HL-60/S4 treated with retinoic acid at 250 ng/mL for 4 days and 3 days (cell line): ENCODE data around the gene NBPF1.
"Not testable (repeated sequence)": the region's sequence is repeated elsewhere in the genome, so short reads cannot be mapped to it uniquely, and the experiment has no call there.

Source experiments
- in situ Hi-C: fragments of 300-500 bp; cut with MboI; formaldehyde crosslinking; loops from 2 replicates; pipeline ENCODE4 v1.7.0; 2022; ENCODE audit warnings: low sequenced_read_pairs

Gene NBPF1

GRCh38 chr1:16560498-16560897, 52.9 kb downstream of the NBPF1 start:
- in situ Hi-C loops, result not testable (repeated sequence)

GRCh38 chr1:16559688-16560087, 53.7 kb downstream of the NBPF1 start:
- in situ Hi-C loops, result not testable (repeated sequence)

DNA sequence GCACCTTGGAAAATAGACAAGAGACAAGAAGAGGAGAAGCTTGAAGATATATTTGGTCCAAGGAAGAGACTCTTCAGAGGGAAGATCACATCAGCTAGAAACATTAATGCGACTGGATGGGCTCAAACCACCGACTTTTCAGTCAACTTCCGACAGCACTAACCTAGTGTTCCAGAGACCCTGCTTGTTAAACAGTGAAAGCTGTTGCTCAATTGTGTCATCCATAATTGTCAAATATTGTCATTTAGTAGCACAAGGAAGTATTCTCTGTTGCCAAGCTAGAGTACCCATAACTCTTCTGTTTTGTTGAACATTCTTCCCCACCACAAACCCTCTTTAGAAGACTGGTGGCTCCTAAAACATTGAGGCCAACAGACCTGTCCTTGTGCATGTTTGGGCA, 56.3 kb downstream of the NBPF1 start:
- in situ Hi-C loops, result not testable (repeated sequence)

DNA sequence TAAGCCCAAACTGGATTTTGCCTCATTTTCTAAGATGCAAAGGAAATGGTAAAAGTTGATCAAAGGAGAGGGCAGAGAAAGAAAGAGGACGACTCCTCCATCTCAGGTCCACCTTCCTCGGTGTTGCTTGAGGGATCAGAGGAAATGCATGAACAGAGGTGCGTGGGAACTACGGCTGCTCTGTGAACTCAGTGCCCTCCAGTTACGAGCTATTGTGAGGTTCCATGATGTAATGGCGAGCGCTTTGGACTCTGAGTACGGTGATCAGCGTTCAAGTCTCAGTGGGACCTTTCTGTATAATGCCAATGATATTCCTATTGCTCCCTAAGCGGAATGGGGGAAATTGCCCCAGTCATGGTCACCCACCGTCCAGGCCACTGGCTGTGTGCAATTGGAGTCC, 60.1 kb downstream of the NBPF1 start:
- in situ Hi-C loops, result not testable (repeated sequence)

DNA sequence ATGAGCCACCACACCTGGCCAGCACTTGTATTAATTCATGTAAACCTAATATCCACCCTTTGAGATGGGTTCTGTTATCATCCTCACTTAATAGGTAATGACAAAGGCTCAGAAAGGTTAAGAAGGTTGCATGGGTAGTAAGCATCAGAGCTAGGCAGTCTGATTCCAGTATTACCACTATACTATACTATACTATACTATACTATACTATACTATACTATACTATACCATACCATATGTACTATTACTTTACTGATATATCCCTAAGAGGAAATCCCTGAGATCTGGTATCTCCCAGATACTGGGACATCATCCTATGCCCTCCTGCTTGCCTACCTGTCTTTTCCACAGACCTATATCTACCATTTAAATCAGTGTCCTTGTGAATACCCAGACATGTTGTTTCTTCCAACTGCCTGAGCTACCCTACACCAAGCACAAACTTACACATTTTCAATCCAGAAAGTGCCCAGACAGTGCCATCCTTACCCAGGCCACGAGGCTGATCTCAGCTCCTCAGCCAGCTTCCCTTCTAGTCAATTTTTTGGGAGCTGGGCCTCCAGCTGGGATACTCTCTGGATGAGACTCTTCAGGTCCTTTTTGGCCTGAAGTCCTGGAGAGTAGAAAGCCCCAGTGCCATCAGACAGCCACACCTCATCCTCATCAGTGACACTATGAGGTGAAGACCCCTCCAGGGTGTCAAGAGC, 63.0 kb downstream of the NBPF1 start:
- in situ Hi-C loops, result not testable (repeated sequence)

- in situ Hi-C loops, result not testable (repeated sequence)
These were observed 63.8 kb downstream of the NBPF1 start for GRCh38 chr1:16549545-16549944.

DNA sequence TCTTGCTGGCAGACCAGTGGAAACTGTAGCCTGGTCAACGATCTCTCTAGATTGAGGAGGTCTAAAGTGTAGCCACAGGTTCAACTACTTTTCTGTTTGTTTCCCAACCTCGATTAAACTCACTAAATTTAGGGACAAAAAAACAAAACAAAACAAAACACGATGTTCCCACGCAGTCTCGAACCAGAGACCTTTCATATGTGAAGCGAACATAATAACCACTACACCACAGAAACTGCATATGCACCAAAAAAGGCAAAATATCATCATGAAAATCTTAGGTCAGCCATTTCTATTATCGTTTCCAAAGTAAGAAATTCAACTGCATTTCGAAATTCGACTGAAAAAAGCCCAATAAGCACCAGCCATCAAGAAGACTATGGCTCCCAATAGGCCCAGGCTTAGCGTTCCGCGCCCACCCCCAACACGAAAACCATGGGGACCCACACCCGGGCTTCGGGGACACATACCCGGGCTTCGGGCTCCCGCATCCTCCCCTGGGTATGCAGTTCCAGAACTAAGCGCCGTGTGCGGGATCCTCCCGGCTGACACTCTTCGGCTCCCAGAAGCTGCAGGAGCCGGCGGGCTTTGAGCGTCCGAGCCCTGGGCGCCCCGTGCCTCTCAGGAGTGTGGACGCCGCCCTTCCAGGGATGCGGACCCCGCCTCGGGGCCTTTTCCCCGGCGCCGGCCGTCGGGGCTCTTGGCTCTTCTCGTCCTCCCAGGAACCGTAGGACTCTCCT, 65.7 kb downstream of the NBPF1 start:
- in situ Hi-C loops, result not testable (repeated sequence)

DNA sequence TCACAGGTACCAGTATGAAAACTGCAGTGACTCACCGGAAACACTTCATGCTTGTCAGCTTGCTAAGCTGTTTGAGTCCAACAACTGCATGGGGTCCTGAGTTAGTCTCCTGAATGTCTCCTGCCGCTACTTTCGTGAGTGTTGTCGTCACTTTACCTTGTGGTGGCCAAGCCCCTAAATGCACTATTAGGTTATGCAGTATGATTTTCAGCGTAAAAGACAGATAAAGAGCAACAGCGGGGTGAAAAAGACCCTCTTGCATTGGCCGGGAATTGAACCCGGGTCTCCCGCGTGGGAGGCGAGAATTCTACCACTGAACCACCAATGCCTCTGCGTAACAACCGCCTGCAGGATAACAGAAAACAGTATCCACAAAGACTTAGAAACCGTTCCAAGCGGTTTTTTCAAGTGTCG, 67.7 kb downstream of the NBPF1 start:
- in situ Hi-C loops, result not testable (repeated sequence)

DNA sequence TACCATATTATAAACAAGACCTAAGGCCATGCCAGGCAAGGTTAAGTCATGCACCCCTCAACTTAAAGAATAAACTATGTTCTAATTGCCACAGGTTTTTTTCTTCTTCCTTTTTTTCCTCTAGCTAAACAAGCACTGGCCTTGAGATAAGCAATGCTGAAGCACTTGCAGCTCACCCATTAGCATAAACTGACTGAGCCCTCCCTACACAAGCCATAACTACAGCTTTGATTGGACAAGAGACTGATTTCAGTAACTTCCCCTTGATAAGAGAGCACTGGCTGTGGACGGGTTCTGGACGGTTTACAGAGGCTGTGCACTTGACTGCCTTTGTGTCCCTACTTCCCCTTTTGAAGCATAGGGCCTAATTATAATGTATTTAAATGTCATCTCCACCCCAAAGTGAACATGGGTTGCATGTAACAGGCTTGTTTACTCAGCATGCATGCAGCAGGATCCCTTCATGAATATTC, 72.9 kb downstream of the NBPF1 start:
- in situ Hi-C loops, result not testable (repeated sequence)

DNA sequence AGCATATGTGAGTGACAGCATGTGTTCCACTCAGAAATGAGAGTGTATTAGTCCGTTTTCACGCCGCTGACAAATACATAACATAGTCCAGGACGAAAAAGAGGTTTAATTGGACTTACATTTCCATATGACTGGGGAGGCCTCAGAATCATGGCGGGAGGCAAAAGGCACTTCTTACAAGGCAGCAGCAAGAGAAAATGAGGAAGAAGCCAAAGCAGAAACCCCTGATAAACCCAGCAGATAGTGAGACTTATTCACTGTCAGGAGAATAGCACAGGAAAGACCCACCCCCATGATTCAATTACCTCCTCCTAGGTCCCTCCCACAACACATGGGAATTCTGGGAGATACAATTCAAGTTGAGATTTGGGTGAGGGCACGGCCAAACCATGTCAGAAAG, 75.8 kb downstream of the NBPF1 start:
- in situ Hi-C loops, result not testable (repeated sequence)

- in situ Hi-C loops, result not testable (repeated sequence)
These were observed 76.6 kb downstream of the NBPF1 start for GRCh38 chr1:16536796-16537195.

- in situ Hi-C loops, result not testable (repeated sequence)
These were observed 77.5 kb downstream of the NBPF1 start for GRCh38 chr1:16535898-16536297.

GRCh38 chr1:16535487-16535886, 77.9 kb downstream of the NBPF1 start:
- in situ Hi-C loops, result not testable (repeated sequence)

GRCh38 chr1:16534829-16535456, 78.4 kb downstream of the NBPF1 start:
- in situ Hi-C loops, result not testable (repeated sequence)

- in situ Hi-C loops, result not testable (repeated sequence)
These were observed 79.0 kb downstream of the NBPF1 start for GRCh38 chr1:16534239-16534828.

- in situ Hi-C loops, result not testable (repeated sequence)
These were observed 81.0 kb downstream of the NBPF1 start for GRCh38 chr1:16532235-16532991.

DNA sequence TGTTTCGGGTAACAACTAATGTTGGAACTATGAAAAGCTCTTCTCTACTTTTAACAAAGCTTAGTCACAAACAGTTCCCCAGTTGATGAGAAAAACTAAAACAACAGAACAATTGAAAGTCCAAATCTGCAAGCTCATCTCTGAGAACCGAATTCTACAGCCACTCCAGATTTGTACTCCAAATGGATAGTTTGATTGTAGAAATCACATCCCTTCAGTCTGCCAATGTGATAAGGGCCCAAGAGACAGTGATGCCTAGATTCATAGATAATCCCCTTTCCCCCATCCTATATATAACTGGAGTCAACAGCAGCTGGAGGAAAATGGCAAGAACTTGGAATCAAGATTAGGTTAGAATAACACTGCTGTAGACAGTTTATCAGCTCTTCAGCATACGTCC, 85.0 kb downstream of the NBPF1 start:
- in situ Hi-C loops, result not testable (repeated sequence)

- in situ Hi-C loops, result not testable (repeated sequence)
These were observed 87.6 kb downstream of the NBPF1 start for GRCh38 chr1:16525769-16526168.

DNA sequence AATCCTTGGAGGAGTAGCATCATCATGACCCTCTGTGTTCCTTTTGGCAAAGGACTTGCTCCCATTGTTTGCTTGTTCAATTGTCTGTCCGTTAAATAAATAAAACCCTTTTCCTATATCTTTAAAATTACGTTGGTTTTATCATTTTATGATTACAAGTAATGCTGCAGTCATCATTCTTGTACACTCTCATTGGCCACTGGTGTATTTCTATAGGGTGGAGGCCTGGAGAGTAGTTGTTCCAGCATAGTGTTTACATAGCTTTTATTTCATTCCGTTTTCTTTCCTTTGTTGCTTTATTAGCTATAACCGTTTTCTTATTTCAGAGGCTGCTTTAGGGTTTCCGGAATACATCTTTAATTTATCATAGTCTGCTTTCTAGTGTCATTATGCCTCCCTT, 91.7 kb downstream of the NBPF1 start:
- in situ Hi-C loops, result loop anchor here (25.0 kb wide), 1 partner anchor 91 kb away; the partner anchor contains the start of gene NBPF1

DNA sequence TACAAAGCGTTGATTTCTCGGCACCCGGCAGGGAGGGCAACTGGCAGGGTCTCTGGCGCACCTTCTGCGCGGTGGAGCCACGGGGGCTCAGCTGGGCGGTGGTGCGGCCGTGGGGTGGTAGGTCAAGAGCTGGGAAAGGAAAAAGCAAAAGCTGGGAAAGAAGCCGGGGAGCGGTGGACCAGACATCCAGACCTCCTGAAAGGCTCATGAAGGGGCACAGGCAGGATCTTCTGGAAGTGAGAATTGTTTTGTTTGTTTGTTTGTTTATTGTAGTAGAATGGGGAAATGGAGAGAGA, 92.1 kb downstream of the NBPF1 start:
- in situ Hi-C loops, result loop anchor here (25.0 kb wide), 1 partner anchor 91 kb away; the partner anchor contains the start of gene NBPF1
